Esophagus squamous epithelium (tissue), 4 donors: ENCODE measurements around the gene RSF1.

Experiments used
- CTCF ChIP-seq, 6 experiments: fragments of 450-650 bp in 4 of 6; fragments of 200-600 bp in 2 of 6; sonication (generic) in 2 of 6; IDR thresholded peaks; one replicate each; pipeline ENCODE4 v1.5.1; 2016 to 2019; ENCODE audit warnings: antibody characterized with exemption in 6 of 6, mild to moderate bottlenecking in 4 of 6, moderate library complexity in 4 of 6
- POLR2A ChIP-seq, 4 donors: fragments of 450-650 bp; IDR thresholded peaks; one replicate each; pipeline ENCODE4 v1.6.1; 2017; ENCODE audit warnings: antibody characterized with exemption in 4 of 4, mild to moderate bottlenecking in 4 of 4, moderate library complexity in 3 of 4

- TF ChIP-seq CTCF (IDR thresholded peaks at IDR 0.05) (no peak), POLR2A (IDR thresholded peaks at IDR 0.05) (no peak)
Measured at GRCh38 chr11:77705195-77705875, 115.2 kb downstream of the RSF1 start.
